HCT116 (cell line): ENCODE data around the gene BCAR1. TPM values are rescaled to one million over a fixed set of nuclear protein-coding genes. Genes with fewer than 3 reads are reported as not detected.

Experiments used
- ATAC-seq: fragments of 200-7000 bp; cut with Tn5 transposase; 2 replicates; pipeline ENCODE4 v1.9.1; 2020; ENCODE audit warnings: mild to moderate bottlenecking, moderate library complexity
- BruUV-seq: library from RNA; stranded (reverse); fragments of 400-500 nt; replicated peaks from 2 replicates; lab custom pipeline; 2021; lab: Mats Ljungman, UMichigan
- CTCF ChIA-PET: fragments of 300-600 bp; sonication (Branson Sonifier 250); formaldehyde crosslinking; loops from one replicate; lab custom pipeline; 2021; ENCODE audit warnings: antibody characterized with exemption; lab: Charles Lee
- POLR2A ChIA-PET: fragments of 300-600, 350-600 bp; sonication (Branson Sonifier 250); formaldehyde crosslinking; loops from one replicate; lab custom pipeline; 2021; ENCODE audit warnings: antibody characterized with exemption; lab: Charles Lee
- RAD21 ChIA-PET, 2 experiments: fragments of 300-600 bp; sonication (Branson Sonifier 250); formaldehyde crosslinking; loops; one replicate each; lab custom pipeline; 2023; ENCODE audit warnings: low total read pairs in 2 of 2; ENCODE audit not compliant: uncharacterized antibody in 2 of 2, unreplicated experiment in 2 of 2, low non-redundant PET in 1 of 2; lab: Charles Lee
- DNase-seq: peaks from one replicate; pipeline ENCODE4 v3.0.0-alpha.2; 2010; ENCODE audit warnings: low read depth, low spot score
- H2AFZ ChIP-seq: fragments of 200-600 bp; shearing (Covaris generic), sonication (generic); 2 replicates; pipeline ENCODE4 v1.6.1; 2017; ENCODE audit warnings: low read depth, mixed run types, mixed read lengths, antibody characterized with exemption, low read length; ENCODE audit not compliant: poor library complexity, severe bottlenecking
- H3K27ac ChIP-seq: 2 replicates; pipeline ENCODE4 v1.5.1; 2012; ENCODE audit warnings: low read depth, low read length
- H3K27me3 ChIP-seq: fragments of 200-600 bp; sonication (generic); 2 replicates; pipeline ENCODE4 v1.6.1; 2016; ENCODE audit warnings: mixed run types, low read length, mixed read lengths; ENCODE audit not compliant: insufficient read depth
- H3K36me3 ChIP-seq, 2 experiments: fragments of 200-500 bp in 1 of 2; fragments of 200-600 bp in 1 of 2; sonication (Bioruptor generic) in 1 of 2; sonication (generic) in 1 of 2; 2 replicates each; pipeline versions ENCODE4 v1.5.1 to v1.6.1; 2014 to 2016; ENCODE audit warnings: low read length in 2 of 2, inconsistent platforms in 1 of 2, mixed read lengths in 1 of 2, mixed run types in 1 of 2; ENCODE audit not compliant: insufficient read depth in 2 of 2, control insufficient read depth in 1 of 2
- H3K4me1 ChIP-seq, 2 experiments: fragments of 200-600 bp in 1 of 2; sonication (generic) in 1 of 2; 2 replicates each; pipeline versions ENCODE4 v1.5.1 to v1.6.1; 2012 to 2017; ENCODE audit warnings: low read length in 2 of 2, inconsistent platforms in 1 of 2, mild to moderate bottlenecking in 1 of 2, mixed read lengths in 1 of 2, mixed run types in 1 of 2, moderate library complexity in 1 of 2; ENCODE audit not compliant: insufficient read depth in 2 of 2, control insufficient read depth in 1 of 2
- H3K4me2 ChIP-seq: fragments of 200-600 bp; sonication (generic); 2 replicates; pipeline ENCODE4 v1.6.1; 2017; ENCODE audit warnings: mixed run types, low read length, mixed read lengths
- H3K4me3 ChIP-seq, 2 experiments: fragments of 200-600 bp in 1 of 2; sonication (generic) in 1 of 2; replicated peaks in 1 of 2; 2 replicates each; pipeline ENCODE4 v1.5.1; 2011 to 2016; ENCODE audit warnings: low read length in 2 of 2, control low read depth in 1 of 2, low read depth in 1 of 2, mild to moderate bottlenecking in 1 of 2, mixed read lengths in 1 of 2, mixed run types in 1 of 2
- H3K79me2 ChIP-seq: fragments of 200-600 bp; sonication (generic); 2 replicates; pipeline ENCODE4 v1.6.1; 2017; ENCODE audit warnings: mild to moderate bottlenecking, mixed run types, low read length, moderate library complexity, mixed read lengths; ENCODE audit not compliant: insufficient read depth
- H3K9ac ChIP-seq: fragments of 200-600 bp; sonication (generic); 2 replicates; pipeline ENCODE4 v1.6.1; 2016; ENCODE audit warnings: low read length, mixed read lengths
- H3K9me2 ChIP-seq: fragments of 200-600 bp; sonication (generic), shearing (Covaris generic); 2 replicates; pipeline ENCODE4 v1.6.1; 2017; ENCODE audit warnings: mixed run types, mild to moderate bottlenecking, moderate library complexity; ENCODE audit not compliant: insufficient read depth
- H3K9me3 ChIP-seq, 2 experiments: fragments of 200-500 bp in 1 of 2; fragments of 200-600 bp in 1 of 2; sonication (Bioruptor generic) in 1 of 2; sonication (generic) in 1 of 2; 2 replicates each; pipeline ENCODE4 v1.6.1; 2014 to 2017; ENCODE audit warnings: low read length in 2 of 2, mixed read lengths in 2 of 2, inconsistent platforms in 1 of 2, low read depth in 1 of 2, mild to moderate bottlenecking in 1 of 2, mixed run types in 1 of 2, moderate library complexity in 1 of 2; ENCODE audit not compliant: control insufficient read depth in 1 of 2, insufficient read depth in 1 of 2
- H4K20me1 ChIP-seq: fragments of 200-600 bp; sonication (generic), shearing (Covaris generic); 2 replicates; pipeline ENCODE4 v1.6.1; 2017; ENCODE audit warnings: mixed run types, mild to moderate bottlenecking, moderate library complexity; ENCODE audit not compliant: insufficient read depth
- ELF1 ChIP-seq: IDR thresholded peaks from 2 replicates; pipeline ENCODE4 v1.6.1; 2012; ENCODE audit warnings: low read depth, borderline replicate concordance
- EZH2phosphoT487 ChIP-seq: fragments of 200-600 bp; IDR thresholded peaks from 2 replicates; pipeline ENCODE4 v1.6.1; 2018; ENCODE audit warnings: antibody characterized with exemption, borderline replicate concordance
- FOSL1 ChIP-seq: IDR thresholded peaks from 2 replicates; pipeline ENCODE4 v1.6.1; 2012; ENCODE audit warnings: low read depth
- MAX ChIP-seq: IDR thresholded peaks from 2 replicates; pipeline ENCODE4 v1.6.1; 2012
- POLR2A ChIP-seq: IDR thresholded peaks from 2 replicates; pipeline ENCODE4 v1.7.0; 2011; ENCODE audit warnings: borderline replicate concordance; ENCODE audit not compliant: insufficient read depth, insufficient read length; ENCODE audit errors: extremely low read depth
- POLR2AphosphoS5 ChIP-seq: IDR thresholded peaks from 2 replicates; pipeline ENCODE4 v1.6.1; 2011; ENCODE audit warnings: mild to moderate bottlenecking, low read depth, low read length, moderate library complexity
- SIN3A ChIP-seq: IDR thresholded peaks from 2 replicates; pipeline ENCODE4 v1.6.1; 2012; ENCODE audit warnings: low read depth
- SRF ChIP-seq: IDR thresholded peaks from 2 replicates; pipeline ENCODE4 v1.6.1; 2012; ENCODE audit warnings: low read depth
- YY1 ChIP-seq: IDR thresholded peaks from 2 replicates; pipeline ENCODE4 v1.6.1; 2011; ENCODE audit warnings: low read length, low read depth, moderate library complexity, mild to moderate bottlenecking; ENCODE audit not compliant: insufficient replicate concordance; ENCODE audit errors: extremely low read depth
- ZNF274 ChIP-seq: fragments of 200-500 bp; sonication (Bioruptor generic); IDR thresholded peaks from 2 replicates; pipeline ENCODE4 v1.6.1; 2014; ENCODE audit warnings: mild to moderate bottlenecking, low read depth, low read length, inconsistent platforms
- intact Hi-C: fragments of 100-400 bp; cut with micrococcal nuclease; formaldehyde crosslinking; loops from 2 replicates; pipeline ENCODE4 v1.10.0; 2022
- total RNA-seq: library from RNA; stranded (reverse); gene quantifications from one replicate; pipeline ENCODE4 v1.2.1, GENCODE V29; 2021; ENCODE audit not compliant: unreplicated experiment

The BCAR1 gene
- total RNA-seq, 1 experiment from 2014 or later = 49.6 TPM

GRCh38 chr16:75258807-75259141 is 7.3 kb upstream of the BCAR1 start:
- Histone ChIP-seq H3K27ac (no peak overlapping the region), H3K4me1 (peaks cover 34 to 51% of the 10 kb centered on the region in 2 experiments), H3K4me3 (no peak overlapping the region), H3K36me3 (no peaks in the 10 kb centered on the region), H3K9me2 (no peaks in the 10 kb centered on the region), H3K9ac (no peak overlapping the region), H2AFZ (no peak overlapping the region), H3K9me3 (no peaks in the 10 kb centered on the region), H3K27me3 (no peaks in the 10 kb centered on the region), H4K20me1 (no peaks in the 10 kb centered on the region), H3K4me2 (no peak overlapping the region), H3K79me2 (peaks cover 82% of the 10 kb centered on the region)
- CTCF ChIA-PET = no interaction called here
- TF ChIP-seq ELF1 (no peak), YY1 (no peak), POLR2A (no peak), SRF (no peak), POLR2AphosphoS5 (no peak)
- no peak for ATAC-seq
- no TSS peak for BruUV-seq
- DNase-seq = no peak
- POLR2A ChIA-PET = no interaction called here
- RAD21 ChIA-PET = no interaction called here
- intact Hi-C loops = no loop called here

- Histone ChIP-seq H3K79me2 (peaks cover 82% of the 10 kb centered on the region), H3K9ac (no peak overlapping the region), H4K20me1 (no peaks in the 10 kb centered on the region), H3K27ac (no peak overlapping the region), H3K4me1 (peaks cover 32 to 51% of the 10 kb centered on the region in 2 experiments), H2AFZ (no peak overlapping the region), H3K9me3 (no peaks in the 10 kb centered on the region), H3K36me3 (no peaks in the 10 kb centered on the region), H3K4me2 (no peak overlapping the region), H3K27me3 (no peaks in the 10 kb centered on the region), H3K9me2 (no peaks in the 10 kb centered on the region), H3K4me3 (no peak overlapping the region)
- ChIA-PET CTCF (no interaction called here), POLR2A (no interaction called here), RAD21 (no interaction called here)
- BruUV-seq = no TSS peak
- TF ChIP-seq MAX (no peak), ZNF274 (no peak), YY1 (no peak), FOSL1 (no peak), SIN3A (no peak), EZH2phosphoT487 (no peak)
- DNase-seq = no peak
- ATAC-seq = no peak
- intact Hi-C loops = no loop called here
Measured at GRCh38 chr16:75257886-75258806, 6.7 kb upstream of the BCAR1 start.
